Muscle of leg (tissue), 11 donors: ENCODE measurements around the gene THSD4. TPM values are rescaled to one million over a fixed set of nuclear protein-coding genes. Genes with fewer than 3 reads are reported as not detected.

Experiments used
- DNase-seq: peaks from one replicate; pipeline ENCODE4 v3.0.0; 2013
- H3K27ac ChIP-seq: one replicate; pipeline ENCODE4 v1.5.1; 2013; ENCODE audit warnings: mild to moderate bottlenecking, low read length, control low read depth
- H3K27me3 ChIP-seq: one replicate; pipeline ENCODE4 v1.6.1; 2013; ENCODE audit warnings: low read length; ENCODE audit not compliant: control insufficient read depth, insufficient read depth
- H3K36me3 ChIP-seq: one replicate; pipeline ENCODE4 v1.6.1; 2013; ENCODE audit warnings: low read length; ENCODE audit not compliant: control insufficient read depth, insufficient read depth
- H3K4me1 ChIP-seq: one replicate; pipeline ENCODE4 v1.6.1; 2013; ENCODE audit warnings: low read length; ENCODE audit not compliant: control insufficient read depth, insufficient read depth
- H3K4me3 ChIP-seq: one replicate; pipeline ENCODE4 v1.5.1; 2013; ENCODE audit warnings: low read length, control low read depth
- H3K9me3 ChIP-seq: replicated peaks from 2 replicates; pipeline ENCODE4 v1.6.1; 2013; ENCODE audit warnings: low read depth, low read length; ENCODE audit not compliant: control insufficient read depth
- whole genome bisulfite sequencing: methylation state at CpG from one replicate; pipeline ENCODE4 v1.1.5; 2013; ENCODE audit warnings: missing lambda C conversion rate; ENCODE audit not compliant: insufficient coverage; 5-methylcytosine and 5-hydroxymethylcytosine counted together
- polyA plus RNA-seq, 8 donors: library from polyadenylated mRNA; unstranded; fragments of 120-200 nt; gene quantifications; one replicate each; pipeline versions ENCODE4 v1.2.1 to v1.2.3, GENCODE V29; 2013; ENCODE audit warnings: inconsistent platforms in 1 of 8, low replicate concordance in 1 of 8; ENCODE audit not compliant: insufficient read length in 8 of 8, insufficient read depth in 1 of 8
- total RNA-seq: library from RNA; stranded (reverse); fragments of 120-200 nt; gene quantifications from one replicate; pipeline ENCODE4 v1.2.4, GENCODE V29; 2013

Gene THSD4
- total and polyA plus RNA-seq, 9 donors, result 17.6 to 33.8 (median 25.5) TPM

GRCh38 chr15:71082803-71083202 is 32.5 kb upstream of the THSD4 start:
- peak overlapping the region; percentile 52 for H3K27ac ChIP-seq
- H3K9me3 ChIP-seq, result no peaks in the 10 kb centered on the region
- peaks cover 12% of the 10 kb centered on the region for H3K4me1 ChIP-seq
- no peak overlapping the region for H3K4me3 ChIP-seq
- 58% methylated on average over 5 of the region's 5 CpGs for WGBS
- no peaks in the 10 kb centered on the region for H3K27me3 ChIP-seq
- H3K36me3 ChIP-seq, result no peaks in the 10 kb centered on the region
- no peak for DNase-seq

GRCh38 chr15:71083349-71083748 is 31.9 kb upstream of the THSD4 start:
- Histone ChIP-seq H3K27ac (peak overlapping the region; percentile 31), H3K36me3 (no peaks in the 10 kb centered on the region), H3K27me3 (no peaks in the 10 kb centered on the region), H3K9me3 (no peaks in the 10 kb centered on the region), H3K4me3 (no peak overlapping the region), H3K4me1 (peaks cover 12% of the 10 kb centered on the region)
- 80% methylated on average over 1 of the region's 5 CpGs for WGBS
- peak; percentile 81 for DNase-seq

- WGBS, result 100% methylated on average over 1 of the region's 2 CpGs
- Histone ChIP-seq H3K27ac (no peak overlapping the region), H3K27me3 (no peaks in the 10 kb centered on the region), H3K4me3 (no peak overlapping the region), H3K4me1 (peaks cover 12% of the 10 kb centered on the region), H3K36me3 (no peaks in the 10 kb centered on the region), H3K9me3 (peaks cover 3% of the 10 kb centered on the region)
- DNase-seq, result no peak
Observed at GRCh38 chr15:71084264-71084663, 31.0 kb upstream of the THSD4 start.

GRCh38 chr15:71085809-71086208 is 29.5 kb upstream of the THSD4 start:
- Histone ChIP-seq H3K27me3 (no peaks in the 10 kb centered on the region), H3K9me3 (peaks cover 3% of the 10 kb centered on the region), H3K27ac (no peak overlapping the region), H3K4me1 (peaks cover 12% of the 10 kb centered on the region), H3K36me3 (no peaks in the 10 kb centered on the region), H3K4me3 (no peak overlapping the region)
- no CpG with 5 or more reads among the region's 3 CpGs for WGBS
- no peak for DNase-seq

GRCh38 chr15:71088155-71088554 is 27.1 kb upstream of the THSD4 start:
- no peak for DNase-seq
- Histone ChIP-seq H3K9me3 (peaks cover 3% of the 10 kb centered on the region), H3K27me3 (peaks cover under 1% of the 10 kb centered on the region), H3K27ac (no peak overlapping the region), H3K36me3 (no peaks in the 10 kb centered on the region), H3K4me3 (no peak overlapping the region), H3K4me1 (peaks cover 8% of the 10 kb centered on the region)

GRCh38 chr15:71088683-71089082 is 26.6 kb upstream of the THSD4 start:
- Histone ChIP-seq H3K4me1 (peaks cover 3% of the 10 kb centered on the region), H3K36me3 (no peaks in the 10 kb centered on the region), H3K27me3 (peaks cover 4% of the 10 kb centered on the region), H3K27ac (no peak overlapping the region), H3K9me3 (peaks cover 3% of the 10 kb centered on the region), H3K4me3 (no peak overlapping the region)
- no peak for DNase-seq
- WGBS, result no CpG with 5 or more reads among the region's 1 CpG

- WGBS, result 50% methylated on average over 1 of the region's 1 CpG
- H3K4me3 ChIP-seq, result no peak overlapping the region
- H3K36me3 ChIP-seq, result no peaks in the 10 kb centered on the region
- H3K9me3 ChIP-seq, result peaks cover 3% of the 10 kb centered on the region
- H3K4me1 ChIP-seq, result peaks cover 2% of the 10 kb centered on the region
- no peak overlapping the region for H3K27ac ChIP-seq
- H3K27me3 ChIP-seq, result peaks cover 4% of the 10 kb centered on the region
- no peak for DNase-seq
Observed at GRCh38 chr15:71089801-71090200, 25.5 kb upstream of the THSD4 start.

- WGBS, result 67% methylated on average over 1 of the region's 1 CpG
- Histone ChIP-seq H3K27me3 (peaks cover 4% of the 10 kb centered on the region), H3K27ac (no peak overlapping the region), H3K9me3 (peaks cover 3% of the 10 kb centered on the region), H3K4me1 (no peaks in the 10 kb centered on the region), H3K4me3 (no peak overlapping the region), H3K36me3 (no peaks in the 10 kb centered on the region)
- no peak for DNase-seq
Observed at GRCh38 chr15:71091601-71092000, 23.7 kb upstream of the THSD4 start.

GRCh38 chr15:71092056-71092600 is 23.1 kb upstream of the THSD4 start:
- Histone ChIP-seq H3K4me3 (no peak overlapping the region), H3K9me3 (peaks cover 3% of the 10 kb centered on the region), H3K27ac (no peak overlapping the region), H3K27me3 (peaks cover 4% of the 10 kb centered on the region), H3K36me3 (no peaks in the 10 kb centered on the region), H3K4me1 (no peaks in the 10 kb centered on the region)
- DNase-seq, result no peak
- WGBS, result no CpG with 5 or more reads among the region's 7 CpGs

GRCh38 chr15:71093054-71094024 is 21.9 kb upstream of the THSD4 start:
- 44% methylated on average over 8 of the region's 11 CpGs for WGBS
- Histone ChIP-seq H3K4me1 (no peaks in the 10 kb centered on the region), H3K4me3 (no peak overlapping the region), H3K27ac (no peak overlapping the region), H3K36me3 (no peaks in the 10 kb centered on the region), H3K27me3 (peaks cover 4% of the 10 kb centered on the region), H3K9me3 (peaks cover 3% of the 10 kb centered on the region)
- peak; percentile 30 for DNase-seq
